IMR-90 (cell line): ENCODE results near the gene AQP7. TPM values are rescaled to one million over a fixed set of nuclear protein-coding genes. Genes with fewer than 3 reads are reported as not detected.

Source experiments
- ATAC-seq: fragments of 200-7000 bp; cut with Tn5 transposase; 2 replicates; pipeline ENCODE4 v1.9.1; 2020; ENCODE audit warnings: low read depth, mild to moderate bottlenecking, moderate library complexity
- BruUV-seq: library from RNA; stranded (reverse); fragments of 400-500 nt; replicated peaks from 2 replicates; lab custom pipeline; 2021; lab: Mats Ljungman, UMichigan
- CTCF ChIA-PET: fragments of 300-600 bp; formaldehyde crosslinking; extraction: SDS; loops from one replicate; lab custom pipeline; 2021; ENCODE audit warnings: antibody characterized with exemption; lab: Yijun Ruan, JAX
- POLR2A ChIA-PET: fragments of 300-600 bp; sonication (Branson Sonifier 250); formaldehyde crosslinking; loops from one replicate; lab custom pipeline; 2022; ENCODE audit warnings: antibody characterized with exemption; ENCODE audit not compliant: unreplicated experiment; lab: Charles Lee
- DNase-seq: peaks from one replicate; pipeline ENCODE4 v3.0.0; 2013
- H2AFZ ChIP-seq: replicated peaks from 2 replicates; pipeline ENCODE3; 2013; ENCODE audit warnings: low read length, mild to moderate bottlenecking; ENCODE audit not compliant: poor library complexity
- H2AK5ac ChIP-seq: 2 replicates; pipeline ENCODE4 v1.6.1; 2013; ENCODE audit warnings: low read depth, low read length, inconsistent platforms
- H2AK9ac ChIP-seq: replicated peaks from 2 replicates; pipeline ENCODE3; 2013; ENCODE audit warnings: mild to moderate bottlenecking, low read depth, low read length, moderate library complexity; ENCODE audit not compliant: poor library complexity
- H2BK120ac ChIP-seq: 2 replicates; pipeline ENCODE4 v1.6.1; 2013; ENCODE audit warnings: low read depth, low read length, inconsistent platforms
- H2BK15ac ChIP-seq: 3 replicates; pipeline ENCODE4 v1.6.1; 2013; ENCODE audit warnings: low read depth, low read length, inconsistent platforms
- H2BK20ac ChIP-seq: 2 replicates; pipeline ENCODE4 v1.6.1; 2013; ENCODE audit warnings: low read depth, mild to moderate bottlenecking, inconsistent platforms, low read length, moderate library complexity
- H2BK5ac ChIP-seq: 2 replicates; pipeline ENCODE4 v1.6.1; 2013; ENCODE audit warnings: mild to moderate bottlenecking, low read depth, low read length, inconsistent platforms; ENCODE audit not compliant: poor library complexity, severe bottlenecking
- H3K14ac ChIP-seq: replicated peaks from 2 replicates; pipeline ENCODE4 v1.6.1; 2013; ENCODE audit warnings: low read depth, low read length, inconsistent platforms
- H3K18ac ChIP-seq: 2 replicates; pipeline ENCODE4 v1.6.1; 2013; ENCODE audit warnings: low read depth, low read length, control low read depth
- H3K23ac ChIP-seq: 2 replicates; pipeline ENCODE4 v1.6.1; 2013; ENCODE audit warnings: low read depth, low read length, inconsistent platforms
- H3K27ac ChIP-seq: 2 replicates; pipeline ENCODE4 v1.5.1; 2013; ENCODE audit warnings: mild to moderate bottlenecking, control low read depth, low read length; ENCODE audit not compliant: insufficient read depth
- H3K27me3 ChIP-seq: 2 replicates; pipeline ENCODE4 v1.6.1; 2013; ENCODE audit warnings: low read length; ENCODE audit not compliant: control insufficient read depth, insufficient read depth
- H3K36me3 ChIP-seq: 2 replicates; pipeline ENCODE4 v1.6.1; 2013; ENCODE audit warnings: low read length, mixed read lengths; ENCODE audit not compliant: control insufficient read depth, insufficient read depth
- H3K4ac ChIP-seq: 2 replicates; pipeline ENCODE4 v1.6.1; 2013; ENCODE audit warnings: low read depth, low read length, inconsistent platforms
- H3K4me1 ChIP-seq: 2 replicates; pipeline ENCODE4 v1.6.1; 2013; ENCODE audit warnings: low read length, mixed read lengths; ENCODE audit not compliant: control insufficient read depth, insufficient read depth
- H3K4me2 ChIP-seq: 2 replicates; pipeline ENCODE4 v1.6.1; 2013; ENCODE audit warnings: low read depth, mild to moderate bottlenecking, control low read depth, low read length, moderate library complexity
- H3K4me3 ChIP-seq: 2 replicates; pipeline ENCODE4 v1.5.1; 2013; ENCODE audit warnings: low read depth, mild to moderate bottlenecking, control low read depth, low read length, moderate library complexity; ENCODE audit not compliant: insufficient read depth
- H3K56ac ChIP-seq: 2 replicates; pipeline ENCODE4 v1.6.1; 2013; ENCODE audit warnings: low read length, inconsistent platforms; ENCODE audit not compliant: insufficient read depth; ENCODE audit errors: extremely low read depth
- H3K79me1 ChIP-seq, 2 experiments: 2 replicates each; pipeline ENCODE4 v1.6.1; 2013; ENCODE audit warnings: low read length in 2 of 2, inconsistent platforms in 1 of 2, low read depth in 1 of 2
- H3K9ac ChIP-seq: 2 replicates; pipeline ENCODE4 v1.6.1; 2013; ENCODE audit warnings: low read depth, low read length, control low read depth
- H3K9me1 ChIP-seq: 2 replicates; pipeline ENCODE4 v1.6.1; 2013; ENCODE audit warnings: low read length, inconsistent platforms; ENCODE audit not compliant: insufficient read depth
- H3K9me3 ChIP-seq: 2 replicates; pipeline ENCODE4 v1.6.1; 2013; ENCODE audit warnings: low read length; ENCODE audit not compliant: control insufficient read depth, insufficient read depth
- H4K20me1 ChIP-seq: 2 replicates; pipeline ENCODE4 v1.6.1; 2013; ENCODE audit warnings: low read length, inconsistent platforms; ENCODE audit not compliant: insufficient read depth
- H4K5ac ChIP-seq: 2 replicates; pipeline ENCODE4 v1.6.1; 2013; ENCODE audit warnings: mild to moderate bottlenecking, low read depth, low read length, control low read depth
- H4K8ac ChIP-seq, 2 experiments: 2 replicates each; pipeline ENCODE4 v1.6.1; 2013; ENCODE audit warnings: low read depth in 2 of 2, low read length in 2 of 2, control low read depth in 1 of 2, inconsistent platforms in 1 of 2
- H4K91ac ChIP-seq: 2 replicates; pipeline ENCODE4 v1.6.1; 2013; ENCODE audit warnings: low read depth, low read length, inconsistent platforms; ENCODE audit not compliant: insufficient read depth
- BHLHE40 ChIP-seq: fragments of 150-350 bp; IDR thresholded peaks from 2 replicates; pipeline ENCODE4 v1.6.1; 2016; ENCODE audit warnings: mild to moderate bottlenecking, low read depth, low read length
- CEBPB ChIP-seq: IDR thresholded peaks from 2 replicates; pipeline ENCODE4 v1.6.1; 2012; ENCODE audit warnings: low read depth, low read length, improper control_type of control experiment
- CHD1 ChIP-seq: IDR thresholded peaks from 2 replicates; pipeline ENCODE4 v1.6.1; 2012; ENCODE audit warnings: low read depth, low read length, improper control_type of control experiment
- CTCF ChIP-seq: conservative IDR thresholded peaks from 2 replicates; pipeline ENCODE4 v1.5.1; 2012; ENCODE audit warnings: mild to moderate bottlenecking, low read depth, low read length, improper control_type of control experiment
- ELK1 ChIP-seq: fragments of 150-350 bp; IDR thresholded peaks from 2 replicates; pipeline ENCODE4 v1.6.1; 2016; ENCODE audit warnings: low read depth, mild to moderate bottlenecking, low read length, moderate library complexity, borderline replicate concordance
- FOS ChIP-seq: fragments of 150-350 bp; IDR thresholded peaks from 2 replicates; pipeline ENCODE4 v1.6.1; 2016; ENCODE audit warnings: low read depth, low read length
- MAFK ChIP-seq: IDR thresholded peaks from 2 replicates; pipeline ENCODE4 v1.6.1; 2012; ENCODE audit warnings: low read depth, low read length, improper control_type of control experiment
- MAZ ChIP-seq: IDR thresholded peaks from 2 replicates; pipeline ENCODE4 v1.6.1; 2012; ENCODE audit warnings: low read depth, mild to moderate bottlenecking, low read length, improper control_type of control experiment, moderate library complexity, borderline replicate concordance
- MXI1 ChIP-seq: IDR thresholded peaks from 2 replicates; pipeline ENCODE4 v1.6.1; 2012; ENCODE audit warnings: low read depth, mild to moderate bottlenecking, low read length, moderate library complexity, borderline replicate concordance
- NFE2L2 ChIP-seq: fragments of 150-350 bp; IDR thresholded peaks from 2 replicates; pipeline ENCODE4 v1.6.1; 2016; ENCODE audit warnings: low read depth, mild to moderate bottlenecking, low read length
- POLR2A ChIP-seq: IDR thresholded peaks from 2 replicates; pipeline ENCODE4 v1.6.1; 2012; ENCODE audit warnings: mild to moderate bottlenecking, low read depth, low read length
- RAD21 ChIP-seq: IDR thresholded peaks from 2 replicates; pipeline ENCODE4 v1.6.1; 2012; ENCODE audit warnings: low read length, improper control_type of control experiment
- RCOR1 ChIP-seq: IDR thresholded peaks from 2 replicates; pipeline ENCODE4 v1.6.1; 2012; ENCODE audit warnings: mild to moderate bottlenecking, low read length, improper control_type of control experiment; ENCODE audit not compliant: insufficient replicate concordance
- RFX5 ChIP-seq: IDR thresholded peaks from 2 replicates; pipeline ENCODE4 v1.8.0; 2012; ENCODE audit warnings: low read depth, mild to moderate bottlenecking, low read length, moderate library complexity
- SMC3 ChIP-seq: fragments of 150-350 bp; IDR thresholded peaks from 2 replicates; pipeline ENCODE4 v1.6.1; 2016; ENCODE audit warnings: low read depth, mild to moderate bottlenecking, antibody characterized with exemption, low read length, moderate library complexity
- USF2 ChIP-seq: fragments of 150-350 bp; IDR thresholded peaks from 2 replicates; pipeline ENCODE4 v1.6.1; 2017; ENCODE audit warnings: mild to moderate bottlenecking, antibody characterized with exemption, low read length, low read depth
- WGBS, 2 experiments: methylation state at CpG; one replicate each; pipeline versions ENCODE4 v1.1.5 to v1.1.7; 2013; ENCODE audit warnings: missing lambda C conversion rate in 2 of 2; ENCODE audit not compliant: insufficient read length in 1 of 2; ENCODE audit errors: extremely low coverage in 2 of 2; 5-methylcytosine and 5-hydroxymethylcytosine counted together
- dilution Hi-C: fragments of 300-500 bp; cut with HindIII; formaldehyde crosslinking; loops from one replicate; pipeline ENCODE4 v1.14.3; 2018; ENCODE audit warnings: low sequenced_read_pairs; ENCODE audit not compliant: unreplicated experiment
- in situ Hi-C: fragments of 300-500 bp; cut with MboI; formaldehyde crosslinking; loops from 3 replicates; pipeline ENCODE4 v1.14.3; 2019; ENCODE audit warnings: low sequenced_read_pairs, inconsistent platforms, mixed read lengths
- intact Hi-C: fragments of 100-400 bp; cut with micrococcal nuclease; formaldehyde crosslinking; loops from 2 replicates; pipeline ENCODE4 v1.10.0; 2022
- polyA plus RNA-seq, 3 experiments: library from polyadenylated mRNA; depleted of rRNA; stranded (reverse); fragments of >200 nt; gene quantifications; 2 replicates each; pipeline ENCODE4 v1.2.3, GENCODE V29; 2012; ENCODE audit warnings: low replicate concordance in 1 of 3
- total RNA-seq: library from RNA; depleted of rRNA; stranded (reverse); fragments of >200 nt; gene quantifications from 2 replicates; pipeline ENCODE4 v1.2.3, GENCODE V29; 2012

Gene AQP7
- total and polyA plus RNA-seq, 2 of the 4 experiments (the other 2 are of a cell fraction), result 0.07 TPM; not detected in 1

GRCh38 chr9:33407061-33407460 lies 4.7 kb upstream of the AQP7 start:
- TF ChIP-seq FOS (no peak), RAD21 (no peak), ELK1 (no peak), BHLHE40 (no peak), MAZ (no peak), SMC3 (no peak), MAFK (no peak), CTCF (no peak), RCOR1 (no peak), RFX5 (no peak), POLR2A (no peak), CHD1 (no peak), CEBPB (no peak), USF2 (no peak), NFE2L2 (no peak), MXI1 (no peak)
- H2BK5ac ChIP-seq, result no peak overlapping the region
- dilution Hi-C loops, result no loop called here
- no peak overlapping the region for H2AFZ ChIP-seq
- no peak overlapping the region for H3K4ac ChIP-seq
- no peak overlapping the region for H2AK9ac ChIP-seq
- 80% methylated on average over 1 of the region's 3 CpGs; no CpG with 5 or more reads in 1 of the 2 experiments for WGBS, 2 experiments
- no peak overlapping the region for H4K91ac ChIP-seq
- H3K36me3 ChIP-seq, result no peaks in the 10 kb centered on the region
- H3K79me1 ChIP-seq, result no peaks in the 10 kb centered on the region
- H3K4me2 ChIP-seq, result no peak overlapping the region
- H3K9me1 ChIP-seq, result no peaks in the 10 kb centered on the region
- no peak overlapping the region for H4K8ac ChIP-seq
- H3K9me3 ChIP-seq, result no peaks in the 10 kb centered on the region
- no peak overlapping the region for H2BK20ac ChIP-seq
- in situ Hi-C loops, result loop anchor here (25.0 kb wide), 1 partner anchor 305 kb away; no protein-coding TSS in a partner anchor
- no peak for DNase-seq
- H3K56ac ChIP-seq, result no peak overlapping the region
- H2BK120ac ChIP-seq, result no peak overlapping the region
- H3K4me1 ChIP-seq, result no peaks in the 10 kb centered on the region
- no TSS peak for BruUV-seq
- ChIA-PET CTCF (interaction anchor here (0.6 kb wide), 1 partner anchor 315 kb away, joined by 3 read pairs; no protein-coding TSS in a partner anchor), POLR2A (no interaction called here)
- no peak overlapping the region for H3K4me3 ChIP-seq
- no peak overlapping the region for H3K23ac ChIP-seq
- no peak overlapping the region for H3K14ac ChIP-seq
- intact Hi-C loops, result loop anchor here (5.0 to 10.0 kb wide), 3 partner anchors 45 to 318 kb away; no protein-coding TSS in a partner anchor
- no peak overlapping the region for H3K9ac ChIP-seq
- no peaks in the 10 kb centered on the region for H4K20me1 ChIP-seq
- H3K27me3 ChIP-seq, result peaks cover 3% of the 10 kb centered on the region
- H2AK5ac ChIP-seq, result no peak overlapping the region
- H4K5ac ChIP-seq, result no peak overlapping the region
- H2BK15ac ChIP-seq, result no peak overlapping the region
- ATAC-seq, result no peak
- H3K18ac ChIP-seq, result no peak overlapping the region
- H3K27ac ChIP-seq, result no peak overlapping the region
